MCF 10A (cell line): ENCODE data around the gene SPOCK1. TPM values are rescaled to one million over a fixed set of nuclear protein-coding genes. Genes with fewer than 3 reads are reported as not detected.
A peak's percentile ranks its signal among the peaks of the same experiment; 100 is the strongest.

ENCODE experiments used
- BruUV-seq: library from RNA; stranded (reverse); fragments of 400-500 nt; replicated peaks from 2 replicates; lab custom pipeline; 2021; lab: Mats Ljungman, UMichigan
- CTCF ChIA-PET: fragments of 300-600 bp; sonication (Branson Sonifier 250); formaldehyde crosslinking; extraction: SDS; loops from one replicate; lab custom pipeline; 2021; ENCODE audit warnings: antibody characterized with exemption, inconsistent platforms; lab: Yijun Ruan, JAX
- POLR2A ChIA-PET: fragments of 300-600, 350-650 bp; sonication (Branson Sonifier 250); formaldehyde crosslinking; extraction: SDS; loops from one replicate; lab custom pipeline; 2020; ENCODE audit warnings: antibody characterized with exemption, inconsistent platforms; lab: Yijun Ruan, JAX
- DNase-seq: peaks from one replicate; pipeline ENCODE4 v3.0.0-alpha.2; 2018; ENCODE audit not compliant: unreplicated experiment
- H3K27ac Mint-ChIP-seq: one replicate; pipeline ENCODE4 v1.8.0; 2022; ENCODE audit warnings: mild to moderate bottlenecking, low read depth, mixed read lengths; ENCODE audit not compliant: unreplicated experiment
- H3K27me3 Mint-ChIP-seq: one replicate; pipeline ENCODE4 v1.8.0; 2022; ENCODE audit warnings: mixed read lengths; ENCODE audit not compliant: insufficient read depth, unreplicated experiment
- H3K36me3 Mint-ChIP-seq: one replicate; pipeline ENCODE4 v1.8.0; 2022; ENCODE audit warnings: mild to moderate bottlenecking, moderate library complexity, mixed read lengths; ENCODE audit not compliant: insufficient read depth, unreplicated experiment
- H3K4me1 Mint-ChIP-seq: one replicate; pipeline ENCODE4 v1.8.0; 2022; ENCODE audit warnings: mixed read lengths; ENCODE audit not compliant: insufficient read depth, unreplicated experiment
- H3K4me3 Mint-ChIP-seq: one replicate; pipeline ENCODE4 v1.8.0; 2022; ENCODE audit warnings: mild to moderate bottlenecking, moderate library complexity, mixed read lengths; ENCODE audit not compliant: unreplicated experiment
- H3K9me3 Mint-ChIP-seq: one replicate; pipeline ENCODE4 v1.8.0; 2022; ENCODE audit warnings: mixed read lengths; ENCODE audit not compliant: unreplicated experiment
- intact Hi-C: fragments of 100-400 bp; cut with micrococcal nuclease; formaldehyde crosslinking; loops from 2 replicates; pipeline ENCODE4 v1.14.1; 2022
- total RNA-seq: library from RNA; stranded (reverse); gene quantifications from 2 replicates; pipeline ENCODE4 v1.2.3, GENCODE V29; 2022
- TF ChIP-seq, protein P1 (sequence below): fragments of 200-600 bp; IDR thresholded peaks from one replicate; pipeline ENCODE4 v1.8.0; 2022; ENCODE audit warnings: antibody characterized with exemption, mild to moderate bottlenecking; ENCODE audit not compliant: unreplicated experiment

The SPOCK1 gene
- total RNA-seq, 1 experiment from 2014 or later: 34.3 TPM

DNA sequence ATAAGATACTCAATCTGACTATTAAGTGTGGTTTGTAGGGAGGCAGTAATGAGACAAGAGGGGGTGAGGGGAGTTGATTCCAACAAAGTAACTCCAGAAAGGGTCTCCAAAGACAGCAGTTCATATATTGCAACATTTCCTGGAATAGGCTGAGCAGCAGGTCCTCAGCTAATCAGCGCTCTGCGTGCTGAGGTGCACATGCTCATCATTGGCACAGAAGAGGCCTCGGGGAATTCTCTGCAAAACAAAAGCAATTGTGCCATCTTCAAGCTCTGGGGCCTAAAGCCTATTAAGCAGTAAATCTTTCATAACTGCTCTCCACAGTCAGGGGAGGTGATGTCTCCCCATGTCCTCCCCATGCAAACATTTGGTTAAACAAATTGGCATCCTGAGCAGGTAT, 357.3 kb downstream of the SPOCK1 start:
- POLR2A ChIA-PET: interaction anchor here (0.5 to 1.8 kb wide), 9 partner anchors 13 to 1009 kb away, joined by 3 to 5 read pairs (median 3); no protein-coding TSS in a partner anchor
- peak overlapping the region; percentile 69 for H3K27ac Mint-ChIP-seq
- H3K27me3 Mint-ChIP-seq: no peaks in the 10 kb centered on the region
- TF ChIP-seq, protein P1, sequence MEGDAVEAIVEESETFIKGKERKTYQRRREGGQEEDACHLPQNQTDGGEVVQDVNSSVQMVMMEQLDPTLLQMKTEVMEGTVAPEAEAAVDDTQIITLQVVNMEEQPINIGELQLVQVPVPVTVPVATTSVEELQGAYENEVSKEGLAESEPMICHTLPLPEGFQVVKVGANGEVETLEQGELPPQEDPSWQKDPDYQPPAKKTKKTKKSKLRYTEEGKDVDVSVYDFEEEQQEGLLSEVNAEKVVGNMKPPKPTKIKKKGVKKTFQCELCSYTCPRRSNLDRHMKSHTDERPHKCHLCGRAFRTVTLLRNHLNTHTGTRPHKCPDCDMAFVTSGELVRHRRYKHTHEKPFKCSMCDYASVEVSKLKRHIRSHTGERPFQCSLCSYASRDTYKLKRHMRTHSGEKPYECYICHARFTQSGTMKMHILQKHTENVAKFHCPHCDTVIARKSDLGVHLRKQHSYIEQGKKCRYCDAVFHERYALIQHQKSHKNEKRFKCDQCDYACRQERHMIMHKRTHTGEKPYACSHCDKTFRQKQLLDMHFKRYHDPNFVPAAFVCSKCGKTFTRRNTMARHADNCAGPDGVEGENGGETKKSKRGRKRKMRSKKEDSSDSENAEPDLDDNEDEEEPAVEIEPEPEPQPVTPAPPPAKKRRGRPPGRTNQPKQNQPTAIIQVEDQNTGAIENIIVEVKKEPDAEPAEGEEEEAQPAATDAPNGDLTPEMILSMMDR: no peak
- H3K4me1 Mint-ChIP-seq: peaks cover 47% of the 10 kb centered on the region
- no TSS peak for BruUV-seq
- CTCF ChIA-PET: interaction anchor here (1.0 to 2.7 kb wide), 4 partner anchors 12 to 168 kb away, joined by 3 to 13 read pairs (median 6); no protein-coding TSS in a partner anchor
- DNase-seq: peak; percentile 86
- peaks cover 5% of the 10 kb centered on the region for H3K36me3 Mint-ChIP-seq
- no peaks in the 10 kb centered on the region for H3K9me3 Mint-ChIP-seq
- intact Hi-C loops: loop anchor here (1.0 to 10.0 kb wide), 2 partner anchors 53 to 66 kb away; no protein-coding TSS in a partner anchor
- peak overlapping the region; percentile 22 for H3K4me3 Mint-ChIP-seq

DNA sequence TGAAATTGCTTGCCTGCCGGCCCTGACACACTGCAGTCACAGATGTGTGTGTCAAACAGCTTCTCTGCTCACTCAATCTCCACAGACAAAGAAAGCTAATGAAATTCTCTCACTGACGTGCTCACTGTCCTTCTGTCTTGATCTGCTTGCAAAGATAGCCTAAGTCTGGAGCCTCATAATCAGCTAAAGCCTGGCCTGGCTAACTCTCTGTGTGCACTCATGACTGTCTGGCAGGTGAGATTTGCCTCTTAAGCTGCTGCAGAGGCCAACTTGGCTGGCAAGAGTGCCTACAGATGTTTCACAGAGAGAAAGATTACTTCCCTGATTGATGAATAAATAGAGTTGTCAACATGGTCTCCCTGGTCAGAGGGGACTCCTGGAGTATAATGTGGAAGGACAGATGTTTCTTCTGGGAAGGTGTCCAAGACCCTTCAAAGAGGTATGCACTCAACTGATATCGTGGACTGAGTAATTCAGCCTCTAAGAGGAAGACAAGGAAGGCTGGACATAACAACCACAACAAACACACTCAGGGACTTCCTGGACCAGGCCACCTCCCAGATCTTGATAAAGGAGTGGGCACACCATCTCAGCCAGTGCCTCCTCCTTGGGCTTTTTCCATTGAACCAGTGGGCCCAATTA, 362.0 kb downstream of the SPOCK1 start:
- TF ChIP-seq, protein P1: no peak
- Mint-ChIP-seq H3K4me1 (peaks cover 11% of the 10 kb centered on the region), H3K36me3 (peaks cover 5% of the 10 kb centered on the region), H3K27me3 (no peaks in the 10 kb centered on the region), H3K9me3 (no peaks in the 10 kb centered on the region), H3K4me3 (no peak overlapping the region), H3K27ac (no peak overlapping the region)
- DNase-seq: no peak
- POLR2A ChIA-PET: interaction anchor here (0.8 kb wide), 1 partner anchor 14 kb away, joined by 3 read pairs; no protein-coding TSS in a partner anchor
- CTCF ChIA-PET: interaction anchor here (0.7 kb wide), 1 partner anchor 62 kb away, joined by 5 read pairs; no protein-coding TSS in a partner anchor
- no TSS peak for BruUV-seq
- intact Hi-C loops: no loop called here

DNA sequence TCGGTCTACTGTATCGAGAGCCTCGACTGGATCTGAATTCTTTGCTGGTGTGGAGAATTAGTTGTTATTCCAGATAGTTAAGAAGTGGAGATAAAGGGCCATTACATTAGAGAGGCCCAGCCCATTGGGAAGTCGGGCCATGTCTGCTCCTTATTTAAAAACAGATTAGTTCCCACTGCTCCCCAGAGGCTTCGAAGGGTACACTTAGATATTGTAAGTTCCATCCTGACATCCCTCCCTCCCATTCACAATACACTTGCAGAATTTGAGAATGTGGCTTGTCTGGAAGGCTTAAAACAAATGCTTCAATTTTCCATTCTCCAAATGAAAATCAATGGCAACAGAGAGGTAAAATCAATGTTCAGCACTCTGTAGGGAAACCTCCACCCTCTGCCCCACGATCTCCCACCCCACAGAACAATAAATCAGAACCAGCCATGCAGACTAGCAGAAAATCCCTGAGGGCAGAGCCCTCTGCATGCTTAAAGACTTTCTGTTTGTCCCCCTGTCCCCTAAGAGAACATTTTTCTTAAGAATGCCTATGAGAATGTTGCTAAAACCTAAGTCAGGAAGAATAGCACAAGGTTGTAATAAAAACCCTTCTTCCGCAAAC, 364.1 kb downstream of the SPOCK1 start:
- peaks cover 4% of the 10 kb centered on the region for H3K36me3 Mint-ChIP-seq
- no peak overlapping the region for H3K4me3 Mint-ChIP-seq
- TF ChIP-seq, protein P1: no peak
- H3K27ac Mint-ChIP-seq: no peak overlapping the region
- H3K4me1 Mint-ChIP-seq: no peaks in the 10 kb centered on the region
- ChIA-PET POLR2A (interaction anchor here (0.7 kb wide), 1 partner anchor 28 kb away, joined by 3 read pairs; no protein-coding TSS in a partner anchor), CTCF (interaction anchor here (0.8 to 1.8 kb wide), 2 partner anchors 60 to 186 kb away, joined by 3 to 5 read pairs; no protein-coding TSS in a partner anchor)
- no TSS peak for BruUV-seq
- intact Hi-C loops: no loop called here
- H3K27me3 Mint-ChIP-seq: no peaks in the 10 kb centered on the region
- no peaks in the 10 kb centered on the region for H3K9me3 Mint-ChIP-seq
- no peak for DNase-seq
